GM21381 (cell line): Measurements from ENCODE around the gene PROSER2.

Source experiments
- ATAC-seq: cut with Tn5 transposase; IDR thresholded peaks from one replicate; pipeline ENCODE4 v1.9.1; 2021; ENCODE audit warnings: mild to moderate bottlenecking, moderate library complexity; ENCODE audit not compliant: unreplicated experiment

Gene PROSER2

DNA sequence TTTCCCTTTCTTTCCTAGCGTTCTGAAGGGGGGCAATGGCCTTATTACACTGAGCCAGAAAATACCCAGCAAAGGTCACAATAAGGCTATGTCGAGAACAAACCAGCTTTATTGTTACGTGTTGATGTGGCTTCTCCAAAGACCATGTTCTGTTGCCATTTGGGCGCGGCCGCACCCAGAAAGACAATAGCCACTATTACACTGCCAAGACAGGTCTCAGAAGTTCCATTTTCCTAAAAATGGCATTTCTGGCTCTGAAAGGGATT, 77.8 kb downstream of the PROSER2 start:
- ATAC-seq = no peak

- ATAC-seq = no peak
These were observed 78.3 kb downstream of the PROSER2 start for GRCh38 chr10:11901454-11901832.

GRCh38 chr10:11901833-11902475, 78.8 kb downstream of the PROSER2 start:
- no peak for ATAC-seq

- no peak for ATAC-seq
These were observed 79.5 kb downstream of the PROSER2 start for GRCh38 chr10:11902646-11903045.

DNA sequence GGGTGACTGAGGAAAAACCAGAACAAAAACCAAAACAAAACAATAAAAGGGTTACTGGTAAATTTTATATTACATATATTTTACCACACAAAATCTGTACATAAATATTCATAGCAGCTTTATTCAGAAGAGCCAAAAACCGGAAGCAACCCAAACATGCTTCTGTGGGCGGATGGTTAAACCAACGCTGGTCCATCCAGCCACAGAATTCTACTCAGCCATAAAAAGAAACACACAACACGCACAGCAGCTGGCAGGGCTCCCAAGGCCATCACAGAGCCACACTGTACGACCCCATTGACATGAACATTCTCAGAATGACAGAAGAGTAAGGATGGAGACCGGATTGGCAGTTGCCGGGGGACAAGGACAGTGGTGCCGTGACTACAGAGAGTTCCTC, 83.6 kb downstream of the PROSER2 start:
- ATAC-seq = no peak

DNA sequence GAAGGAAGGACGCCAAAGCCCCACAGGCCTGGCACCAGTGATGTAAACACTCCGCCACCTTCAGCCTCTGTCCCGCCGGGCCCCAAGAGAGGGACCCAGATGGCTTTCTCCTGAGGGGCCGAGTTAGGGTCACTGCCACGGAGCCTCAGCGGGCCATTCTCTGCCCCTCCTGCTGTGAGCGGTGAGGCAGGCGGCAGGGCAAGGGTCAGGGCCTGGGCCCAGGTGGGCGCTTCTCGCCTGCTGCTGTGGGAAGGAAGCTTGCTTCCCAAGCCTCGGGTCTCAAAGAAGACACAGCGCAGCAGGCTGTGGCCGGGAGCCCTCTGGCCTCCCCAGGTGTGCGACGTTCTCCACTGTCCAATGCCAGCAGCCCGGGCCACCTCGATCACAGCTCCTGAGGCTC, 84.8 kb downstream of the PROSER2 start:
- ATAC-seq = no peak

- no peak for ATAC-seq
These were observed 85.4 kb downstream of the PROSER2 start for GRCh38 chr10:11908536-11908935.

DNA sequence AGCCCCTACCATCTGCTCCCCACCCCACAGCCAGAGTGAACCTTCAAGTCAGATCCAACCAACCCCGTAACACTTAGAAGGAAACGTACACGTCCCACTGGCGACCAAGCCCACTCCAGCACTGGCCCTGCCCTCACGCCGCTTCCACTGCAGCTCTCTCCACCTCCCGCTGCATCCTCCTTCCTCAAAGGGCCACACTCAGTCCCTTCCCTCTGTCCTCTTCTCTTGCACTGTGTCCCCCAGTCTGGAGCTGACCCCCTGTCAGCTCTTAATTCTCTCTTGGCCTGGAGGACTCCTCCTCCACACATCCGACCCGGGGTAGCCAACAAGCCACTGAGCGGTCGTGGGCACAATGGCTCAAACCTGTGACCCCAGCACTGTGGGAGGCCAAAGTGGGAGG, 85.8 kb downstream of the PROSER2 start:
- no peak for ATAC-seq

DNA sequence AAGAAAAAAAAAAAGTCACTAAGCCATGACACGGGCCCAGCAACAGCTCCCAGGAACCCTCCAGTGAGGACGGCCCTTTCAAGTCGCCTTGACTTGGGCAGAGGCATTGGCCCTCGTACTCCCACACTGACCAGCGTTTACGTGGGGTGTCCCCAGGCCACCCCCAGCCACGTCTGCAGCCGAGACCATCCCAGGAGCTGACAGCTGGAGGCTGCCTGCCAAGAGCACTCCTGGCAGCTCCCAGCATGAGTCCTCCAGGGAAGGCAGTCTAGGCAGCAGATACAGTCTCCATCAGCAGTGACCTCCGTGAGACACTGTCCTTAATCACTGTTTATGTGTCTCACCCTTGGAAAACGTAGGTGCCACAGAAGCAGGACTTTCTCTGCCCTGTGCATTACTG, 86.5 kb downstream of the PROSER2 start:
- no peak for ATAC-seq

GRCh38 chr10:11910102-11910501, 86.9 kb downstream of the PROSER2 start:
- ATAC-seq = no peak

DNA sequence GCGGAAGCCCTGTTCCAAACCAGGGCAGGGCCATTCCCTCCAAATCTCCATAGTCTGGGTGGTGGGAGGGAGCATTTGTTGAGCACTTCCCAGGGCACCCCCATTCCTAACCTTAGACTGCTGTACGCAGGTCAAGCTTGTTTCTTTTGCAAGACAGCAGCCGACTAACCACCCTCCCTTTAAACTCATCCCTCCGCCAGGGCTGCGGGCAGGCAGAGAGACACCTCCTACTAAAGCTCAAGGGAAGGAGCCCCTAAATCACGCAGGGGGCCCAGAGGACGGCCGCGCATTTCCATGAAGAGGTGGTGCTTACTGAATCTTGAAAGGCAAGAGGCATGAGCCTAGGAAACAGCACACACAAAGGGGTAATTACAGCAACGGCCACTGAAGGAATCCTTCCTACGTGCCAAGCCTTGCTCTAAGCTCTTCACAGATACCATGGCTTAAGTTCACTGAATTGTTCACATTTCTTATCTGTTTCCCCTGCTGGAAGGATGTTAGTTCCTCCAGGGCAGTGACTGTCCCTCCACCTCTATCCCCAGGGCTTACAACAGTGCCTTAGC, 90.0 kb downstream of the PROSER2 start:
- no peak for ATAC-seq

GRCh38 chr10:11918384-11918783, 95.2 kb downstream of the PROSER2 start:
- no peak for ATAC-seq

GRCh38 chr10:11919271-11919670, 96.1 kb downstream of the PROSER2 start:
- ATAC-seq = no peak
